ENCODE measurements around the gene R3HDML. TPM values are rescaled to one million over a fixed set of nuclear protein-coding genes. Genes with fewer than 3 reads are reported as not detected.

Gene R3HDML
- total and polyA plus RNA-seq, 2 of the 13 experiments (the other 11 are each of a cell fraction or from before 2014, with no cell fraction given): not detected

DNA sequence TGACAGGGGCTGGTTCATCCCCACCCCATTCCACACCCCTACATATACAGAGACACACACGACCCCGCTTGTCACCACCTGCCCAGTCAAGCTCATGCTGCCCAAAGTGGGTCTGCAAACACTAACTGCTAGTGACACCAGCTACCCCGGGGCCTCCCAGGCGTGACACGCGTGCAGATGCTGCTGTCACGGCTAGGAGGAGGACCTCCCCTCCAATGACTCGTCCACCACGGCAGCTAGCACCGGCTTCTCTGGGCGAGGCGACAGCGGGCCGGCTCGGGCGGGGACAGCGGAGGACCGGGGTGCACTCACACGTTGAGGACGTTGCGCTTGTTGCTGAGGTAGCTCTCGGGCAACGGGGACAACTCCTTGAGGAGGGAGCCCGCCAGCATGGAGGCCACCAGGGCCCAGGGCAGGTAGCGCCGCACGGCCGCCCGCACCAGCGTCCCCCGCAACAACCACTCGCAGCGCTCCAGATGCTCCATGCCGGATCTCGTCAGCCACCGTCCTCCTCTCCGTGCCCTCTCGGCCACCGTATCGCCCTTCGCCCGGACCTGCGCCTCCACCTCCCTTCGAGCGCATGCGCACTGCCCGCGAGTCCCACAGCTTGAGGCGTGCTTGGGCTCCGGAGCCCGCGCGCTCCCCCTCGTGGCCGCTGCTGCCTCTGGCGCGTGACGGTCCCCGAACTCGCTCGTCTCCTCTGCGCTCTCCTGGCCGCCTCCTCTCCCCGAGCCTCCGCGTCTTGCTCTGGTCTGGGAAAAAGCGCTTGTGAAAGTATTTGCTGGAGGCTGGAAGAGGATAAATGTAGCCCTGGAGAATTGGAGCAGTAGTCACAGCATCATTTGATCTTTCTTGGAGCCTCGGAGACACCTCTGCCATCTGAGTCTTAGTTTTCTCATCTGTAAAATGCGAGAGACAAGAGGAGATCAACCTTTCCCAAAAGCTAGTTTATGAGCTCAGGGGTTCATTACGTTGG is 25.9 kb upstream of the R3HDML start, which contains the start of gene FITM2 (continued):
- TF ChIP-seq, protein P1, sequence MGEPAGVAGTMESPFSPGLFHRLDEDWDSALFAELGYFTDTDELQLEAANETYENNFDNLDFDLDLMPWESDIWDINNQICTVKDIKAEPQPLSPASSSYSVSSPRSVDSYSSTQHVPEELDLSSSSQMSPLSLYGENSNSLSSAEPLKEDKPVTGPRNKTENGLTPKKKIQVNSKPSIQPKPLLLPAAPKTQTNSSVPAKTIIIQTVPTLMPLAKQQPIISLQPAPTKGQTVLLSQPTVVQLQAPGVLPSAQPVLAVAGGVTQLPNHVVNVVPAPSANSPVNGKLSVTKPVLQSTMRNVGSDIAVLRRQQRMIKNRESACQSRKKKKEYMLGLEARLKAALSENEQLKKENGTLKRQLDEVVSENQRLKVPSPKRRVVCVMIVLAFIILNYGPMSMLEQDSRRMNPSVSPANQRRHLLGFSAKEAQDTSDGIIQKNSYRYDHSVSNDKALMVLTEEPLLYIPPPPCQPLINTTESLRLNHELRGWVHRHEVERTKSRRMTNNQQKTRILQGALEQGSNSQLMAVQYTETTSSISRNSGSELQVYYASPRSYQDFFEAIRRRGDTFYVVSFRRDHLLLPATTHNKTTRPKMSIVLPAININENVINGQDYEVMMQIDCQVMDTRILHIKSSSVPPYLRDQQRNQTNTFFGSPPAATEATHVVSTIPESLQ (CRISPR knock-in tag; conservative IDR thresholded peaks at IDR 0.05): no peak
- TF ChIP-seq ZNF235 (CRISPR knock-in tag; IDR thresholded peaks at IDR 0.05; ENCODE audit: borderline replicate concordance): peak; percentile 93; the same call in 1 of the 2 replicates
- TF ChIP-seq ZNF564 (CRISPR knock-in tag; IDR thresholded peaks at IDR 0.05): peak; percentile 86; the same call in 1 of the 2 replicates
- peak; percentile 89 for TF ChIP-seq ARID5B (CRISPR knock-in tag; IDR thresholded peaks at IDR 0.05)
- peak; percentile 94 for TF ChIP-seq CBFB (CRISPR knock-in tag; IDR thresholded peaks at IDR 0.05)
- no peak for TF ChIP-seq ZNF496 (CRISPR knock-in tag; IDR thresholded peaks at IDR 0.05; ENCODE audit: insufficient replicate concordance)
- TF ChIP-seq ZNF441 (CRISPR knock-in tag; IDR thresholded peaks at IDR 0.05; ENCODE audit: borderline replicate concordance): no peak; the same call in 1 of the 2 replicates
- TF ChIP-seq SNAPC2 (CRISPR knock-in tag; IDR thresholded peaks at IDR 0.05): 0 out of 2 replicates have a peak, but pooled peaks have one; percentile 64
- no peak for TF ChIP-seq ZNF841 (CRISPR knock-in tag; IDR thresholded peaks at IDR 0.05; ENCODE audit: borderline replicate concordance)
- TF ChIP-seq PAWR (CRISPR knock-in tag; IDR thresholded peaks at IDR 0.05; ENCODE audit: borderline replicate concordance): no peak
- TF ChIP-seq ZFP90 (CRISPR knock-in tag; IDR thresholded peaks at IDR 0.05; ENCODE audit: borderline replicate concordance): peak; percentile 99
- TF ChIP-seq ZSCAN20 (CRISPR knock-in tag; IDR thresholded peaks at IDR 0.05; ENCODE audit: borderline replicate concordance): peak; percentile 84; the same call in 1 of the 2 replicates
- TF ChIP-seq, protein P2, sequence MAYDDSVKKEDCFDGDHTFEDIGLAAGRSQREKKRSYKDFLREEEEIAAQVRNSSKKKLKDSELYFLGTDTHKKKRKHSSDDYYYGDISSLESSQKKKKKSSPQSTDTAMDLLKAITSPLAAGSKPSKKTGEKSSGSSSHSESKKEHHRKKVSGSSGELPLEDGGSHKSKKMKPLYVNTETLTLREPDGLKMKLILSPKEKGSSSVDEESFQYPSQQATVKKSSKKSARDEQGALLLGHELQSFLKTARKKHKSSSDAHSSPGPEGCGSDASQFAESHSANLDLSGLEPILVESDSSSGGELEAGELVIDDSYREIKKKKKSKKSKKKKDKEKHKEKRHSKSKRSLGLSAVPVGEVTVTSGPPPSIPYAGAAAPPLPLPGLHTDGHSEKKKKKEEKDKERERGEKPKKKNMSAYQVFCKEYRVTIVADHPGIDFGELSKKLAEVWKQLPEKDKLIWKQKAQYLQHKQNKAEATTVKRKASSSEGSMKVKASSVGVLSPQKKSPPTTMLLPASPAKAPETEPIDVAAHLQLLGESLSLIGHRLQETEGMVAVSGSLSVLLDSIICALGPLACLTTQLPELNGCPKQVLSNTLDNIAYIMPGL (CRISPR knock-in tag; IDR thresholded peaks at IDR 0.05; ENCODE audit: borderline replicate concordance in 1 of 2, low read depth in 1 of 2): peak; percentile 99
- peak; percentile 88 for TF ChIP-seq ARNTL (CRISPR knock-in tag; IDR thresholded peaks at IDR 0.05)
- TF ChIP-seq ZSCAN29 (CRISPR knock-in tag; conservative IDR thresholded peaks at IDR 0.05): peak; percentile 94
- TF ChIP-seq MBNL3 (CRISPR knock-in tag; conservative IDR thresholded peaks at IDR 0.05): no peak
- no peak for TF ChIP-seq ELF4 (CRISPR knock-in tag; IDR thresholded peaks at IDR 0.05; ENCODE audit: borderline replicate concordance)
- peak; percentile 77 for TF ChIP-seq AGO2 (optimal IDR thresholded peaks at IDR 0.05; ENCODE audit: low read depth, low read length)
- peak; percentile 82 for TF ChIP-seq PPARG (CRISPR knock-in tag; conservative IDR thresholded peaks at IDR 0.05)

All from HepG2 (cell line).